Measurements from ENCODE around the gene ERG28.

Gene ERG28

GRCh38 chr14:75658957-75659356 lies 1.7 kb downstream of the ERG28 start:
- Histone ChIP-seq H3K4me1 (ENCODE audit: low read length) (no peaks in the 10 kb centered on the region), H3K36me3 (replicated peaks; ENCODE audit: insufficient read depth, low read length) (no peaks in the 10 kb centered on the region), H3K79me2 (ENCODE audit: low read length) (peaks cover 15% of the 10 kb centered on the region), H3K9me3 (replicated peaks; ENCODE audit: insufficient read depth, low read length) (no peaks in the 10 kb centered on the region), H4K20me1 (ENCODE audit: insufficient read depth, low read length) (no peaks in the 10 kb centered on the region), H2AFZ (ENCODE audit: low read length) (no peak overlapping the region), H3K9ac (ENCODE audit: low read length) (no peak overlapping the region), H3K4me3 (ENCODE audit: low read length) (no peak overlapping the region), H3K4me2 (ENCODE audit: low read depth, low read length) (no peak overlapping the region), H3F3A (ENCODE audit: insufficient read depth, low read length) (no peaks in the 10 kb centered on the region), H3K9me2 (replicated peaks; ENCODE audit: insufficient read depth, low read length) (no peaks in the 10 kb centered on the region), H3K27ac (ENCODE audit: low read length) (no peak overlapping the region), H3K27me3 (replicated peaks; ENCODE audit: insufficient read depth, low read length) (no peaks in the 10 kb centered on the region)
- DNase-seq, result no peak
- no peak for TF ChIP-seq EZH2phosphoT487 (IDR thresholded peaks at IDR 0.05; ENCODE audit: low read length)
- TF ChIP-seq EZH2 (optimal IDR thresholded peaks at IDR 0.05; ENCODE audit: low read depth, low read length), result no peak
- TF ChIP-seq CTCF (IDR thresholded peaks at IDR 0.05; ENCODE audit: low read length), result no peak

- TF ChIP-seq EZH2 (optimal IDR thresholded peaks at IDR 0.05; ENCODE audit: low read depth, low read length), result no peak
- no peak for TF ChIP-seq EZH2phosphoT487 (IDR thresholded peaks at IDR 0.05; ENCODE audit: low read length)
- TF ChIP-seq CTCF (IDR thresholded peaks at IDR 0.05; ENCODE audit: low read length), result no peak
- H3K9me3 ChIP-seq (replicated peaks; ENCODE audit: insufficient read depth, low read length), result no peaks in the 10 kb centered on the region
- H3K4me2 ChIP-seq (ENCODE audit: low read depth, low read length), result no peak overlapping the region
- no peak overlapping the region for H3K4me3 ChIP-seq (ENCODE audit: low read length)
- DNase-seq, result no peak
- no peaks in the 10 kb centered on the region for H3F3A ChIP-seq (ENCODE audit: insufficient read depth, low read length)
- H3K4me1 ChIP-seq (ENCODE audit: low read length), result no peaks in the 10 kb centered on the region
- H3K9ac ChIP-seq (ENCODE audit: low read length), result no peak overlapping the region
- no peaks in the 10 kb centered on the region for H3K36me3 ChIP-seq (replicated peaks; ENCODE audit: insufficient read depth, low read length)
- H3K79me2 ChIP-seq (ENCODE audit: low read length), result peaks cover 15% of the 10 kb centered on the region
- H3K9me2 ChIP-seq (replicated peaks; ENCODE audit: insufficient read depth, low read length), result no peaks in the 10 kb centered on the region
- H2AFZ ChIP-seq (ENCODE audit: low read length), result no peak overlapping the region
- H3K27ac ChIP-seq (ENCODE audit: low read length), result no peak overlapping the region
- no peaks in the 10 kb centered on the region for H4K20me1 ChIP-seq (ENCODE audit: insufficient read depth, low read length)
- no peaks in the 10 kb centered on the region for H3K27me3 ChIP-seq (replicated peaks; ENCODE audit: insufficient read depth, low read length)
These were observed 3.3 kb downstream of the ERG28 start for GRCh38 chr14:75657331-75657730.

GRCh38 chr14:75655235-75655634 lies 5.4 kb downstream of the ERG28 start:
- no peak for DNase-seq
- H3K79me2 ChIP-seq (ENCODE audit: low read length), result peaks cover 11% of the 10 kb centered on the region
- no peaks in the 10 kb centered on the region for H3K36me3 ChIP-seq (replicated peaks; ENCODE audit: insufficient read depth, low read length)
- no peaks in the 10 kb centered on the region for H4K20me1 ChIP-seq (ENCODE audit: insufficient read depth, low read length)
- no peak overlapping the region for H3K4me2 ChIP-seq (ENCODE audit: low read depth, low read length)
- H3K9me3 ChIP-seq (replicated peaks; ENCODE audit: insufficient read depth, low read length), result no peaks in the 10 kb centered on the region
- no peak for TF ChIP-seq EZH2phosphoT487 (IDR thresholded peaks at IDR 0.05; ENCODE audit: low read length)
- TF ChIP-seq CTCF (IDR thresholded peaks at IDR 0.05; ENCODE audit: low read length), result no peak
- no peak for TF ChIP-seq EZH2 (optimal IDR thresholded peaks at IDR 0.05; ENCODE audit: low read depth, low read length)
- no peak overlapping the region for H3K9ac ChIP-seq (ENCODE audit: low read length)
- no peaks in the 10 kb centered on the region for H3F3A ChIP-seq (ENCODE audit: insufficient read depth, low read length)
- H2AFZ ChIP-seq (ENCODE audit: low read length), result no peak overlapping the region
- no peaks in the 10 kb centered on the region for H3K27me3 ChIP-seq (replicated peaks; ENCODE audit: insufficient read depth, low read length)
- no peak overlapping the region for H3K27ac ChIP-seq (ENCODE audit: low read length)
- no peak overlapping the region for H3K4me3 ChIP-seq (ENCODE audit: low read length)
- no peaks in the 10 kb centered on the region for H3K9me2 ChIP-seq (replicated peaks; ENCODE audit: insufficient read depth, low read length)
- H3K4me1 ChIP-seq (ENCODE audit: low read length), result no peaks in the 10 kb centered on the region
